ENCODE measurements around the gene RNU1-3.
"Not testable (repeated sequence)": the region's sequence is repeated elsewhere in the genome, so short reads cannot be mapped to it uniquely, and the experiment has no call there.

Gene RNU1-3

DNA sequence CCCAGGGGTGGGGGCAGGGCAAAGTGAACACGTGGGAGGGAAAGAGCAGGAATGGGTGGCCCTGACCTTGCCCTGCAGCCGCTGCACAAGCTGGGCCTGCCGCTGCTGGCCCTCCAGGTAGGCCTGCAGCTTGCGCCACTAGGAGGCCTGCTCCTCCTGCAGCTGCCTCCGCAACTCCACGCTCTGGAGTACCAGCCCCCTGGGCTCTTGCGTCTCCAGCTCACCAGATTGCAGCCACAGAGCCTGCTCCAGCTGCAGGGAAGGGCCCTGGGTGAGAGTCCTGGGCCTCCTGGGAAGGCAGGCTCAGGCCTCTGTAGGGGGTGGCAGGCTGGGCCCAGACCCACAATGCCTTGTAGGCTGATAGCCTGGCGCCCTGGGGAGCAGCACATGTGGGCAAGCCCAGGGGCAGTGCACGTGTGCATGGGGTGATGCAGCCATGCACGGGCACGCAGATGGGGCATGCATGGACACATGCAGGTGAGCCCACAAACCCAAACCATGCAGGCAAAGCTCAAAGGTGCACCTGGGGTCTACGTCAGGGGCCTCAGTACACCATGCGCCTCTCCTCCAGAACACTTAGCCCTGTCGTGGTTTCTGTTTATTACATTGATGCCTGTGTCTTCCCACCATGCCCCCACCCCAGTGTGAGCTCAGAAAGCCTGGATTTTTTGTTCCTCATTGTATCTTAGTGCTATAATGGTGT lies 9.6 kb downstream of the RNU1-3 start:
- in situ Hi-C loops (cut with HindIII; ENCODE audit: low sequenced_read_pairs), result not testable (repeated sequence)

DNA sequence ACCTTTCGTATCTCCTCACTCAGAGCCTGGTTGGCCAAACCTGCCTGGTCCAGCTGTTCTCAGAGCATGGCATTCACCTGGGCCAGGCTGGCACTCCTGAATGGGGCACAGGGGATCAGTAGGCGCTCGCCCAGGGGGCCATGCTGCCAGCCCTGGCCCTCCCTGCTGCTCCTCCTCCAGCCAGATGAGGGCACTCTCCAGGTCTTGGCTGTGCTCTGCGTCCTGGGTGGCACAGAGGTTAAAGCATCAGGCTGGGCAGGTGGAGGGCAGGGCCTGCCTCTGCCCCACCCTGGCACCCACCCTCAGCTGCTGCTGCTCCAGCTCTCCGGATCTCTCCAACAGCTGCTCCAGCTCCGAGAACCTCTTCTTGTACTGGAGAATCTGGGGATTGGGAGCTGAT lies 10.2 kb downstream of the RNU1-3 start:
- in situ Hi-C loops (cut with HindIII; ENCODE audit: low sequenced_read_pairs), result not testable (repeated sequence)

DNA sequence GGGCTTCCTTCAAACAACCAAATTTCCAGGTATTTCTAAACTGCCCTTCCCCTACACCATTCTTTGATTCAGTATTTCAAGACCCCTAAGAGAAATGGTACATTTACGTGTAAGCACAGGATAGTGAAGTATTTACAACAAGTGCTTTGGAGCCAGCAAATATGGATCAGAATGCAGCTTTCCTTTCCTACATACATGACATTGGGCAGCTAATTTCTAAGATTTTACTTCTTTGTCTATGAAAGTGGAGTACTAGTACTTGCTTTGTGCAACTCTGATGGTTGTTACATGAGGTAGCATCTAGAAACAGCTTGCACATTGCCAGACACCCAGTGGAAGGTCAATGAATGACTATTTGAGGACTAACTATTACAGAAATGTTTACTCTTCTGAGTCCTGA lies 15.2 kb downstream of the RNU1-3 start:
- in situ Hi-C loops (cut with HindIII; ENCODE audit: low sequenced_read_pairs), result not testable (repeated sequence)

DNA sequence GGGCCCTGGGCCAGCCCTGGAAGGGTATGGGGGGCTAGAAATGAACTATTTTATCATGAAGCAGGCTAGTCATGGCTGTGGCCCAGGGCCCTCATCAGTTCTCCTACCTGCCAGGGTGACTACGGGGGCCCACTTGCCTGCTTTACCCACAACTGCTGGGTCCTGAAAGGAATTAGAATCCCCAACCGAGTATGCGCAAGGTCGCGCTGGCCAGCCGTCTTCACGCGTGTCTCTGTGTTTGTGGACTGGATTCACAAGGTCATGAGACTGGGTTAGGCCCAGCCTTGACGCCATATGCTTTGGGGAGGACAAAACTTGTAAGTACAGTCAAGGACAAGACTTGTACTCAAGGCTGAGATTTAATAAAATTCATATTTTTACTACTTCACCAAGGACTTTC lies 16.8 kb downstream of the RNU1-3 start:
- in situ Hi-C loops (cut with HindIII; ENCODE audit: low sequenced_read_pairs), result not testable (repeated sequence)

DNA sequence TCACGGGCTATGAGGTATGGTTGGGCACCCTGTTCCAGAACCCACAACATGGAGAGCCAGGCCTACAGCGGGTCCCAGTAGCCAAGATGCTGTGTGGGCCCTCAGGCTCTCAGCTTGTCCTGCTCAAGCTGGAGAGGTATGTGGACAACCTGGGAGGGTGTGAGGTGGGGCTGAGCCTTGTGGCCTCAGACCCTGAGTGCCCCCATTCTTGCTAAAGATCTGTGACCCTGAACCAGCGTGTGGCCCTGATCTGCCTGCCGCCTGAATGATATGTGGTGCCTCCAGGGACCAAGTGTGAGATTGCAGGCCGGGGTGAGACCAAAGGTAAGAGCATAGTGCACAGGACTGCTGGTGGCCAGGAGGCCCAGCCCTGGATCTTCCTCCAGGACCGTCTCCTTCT lies 17.4 kb downstream of the RNU1-3 start:
- in situ Hi-C loops (cut with HindIII; ENCODE audit: low sequenced_read_pairs), result not testable (repeated sequence)

DNA sequence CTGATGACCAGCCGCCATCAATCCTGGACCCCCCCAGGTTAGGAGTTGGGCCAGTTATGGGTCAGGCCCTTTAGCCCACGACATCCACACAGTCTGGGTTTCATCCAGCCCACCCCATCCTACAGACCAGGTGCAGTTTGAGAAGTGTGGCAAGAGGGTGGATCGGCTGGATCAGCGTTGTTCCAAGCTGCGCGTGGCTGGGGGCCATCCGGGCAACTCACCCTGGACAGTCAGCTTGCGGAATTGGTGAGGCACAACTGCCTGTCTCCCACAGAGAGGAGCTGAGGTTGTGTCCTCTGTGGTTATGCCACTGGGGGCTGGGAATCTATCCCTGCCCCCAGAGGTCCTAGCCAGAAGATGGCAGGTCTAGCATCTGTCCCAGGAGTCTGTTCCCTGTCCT lies 18.0 kb downstream of the RNU1-3 start:
- in situ Hi-C loops (cut with HindIII; ENCODE audit: low sequenced_read_pairs), result not testable (repeated sequence)

DNA sequence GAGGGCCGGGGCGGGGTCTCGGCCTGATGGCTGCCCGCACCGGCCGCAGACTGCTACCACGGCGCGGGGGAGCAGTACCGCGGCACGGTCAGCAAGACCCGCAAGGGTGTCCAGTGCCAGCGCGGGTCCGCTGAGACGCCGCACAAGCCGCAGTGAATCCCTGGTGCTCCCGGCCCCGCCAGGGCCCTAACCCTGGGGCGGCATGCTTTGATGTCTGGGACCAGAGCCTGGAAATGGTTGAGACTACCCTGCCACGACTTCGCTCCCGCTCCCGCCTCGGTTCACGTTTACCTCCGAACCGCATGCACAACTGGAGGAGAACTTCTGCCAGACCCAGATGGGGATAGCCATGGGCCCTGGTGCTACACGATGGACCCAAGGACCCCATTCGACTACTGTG lies 18.5 kb downstream of the RNU1-3 start:
- in situ Hi-C loops (cut with HindIII; ENCODE audit: low sequenced_read_pairs), result not testable (repeated sequence)

DNA sequence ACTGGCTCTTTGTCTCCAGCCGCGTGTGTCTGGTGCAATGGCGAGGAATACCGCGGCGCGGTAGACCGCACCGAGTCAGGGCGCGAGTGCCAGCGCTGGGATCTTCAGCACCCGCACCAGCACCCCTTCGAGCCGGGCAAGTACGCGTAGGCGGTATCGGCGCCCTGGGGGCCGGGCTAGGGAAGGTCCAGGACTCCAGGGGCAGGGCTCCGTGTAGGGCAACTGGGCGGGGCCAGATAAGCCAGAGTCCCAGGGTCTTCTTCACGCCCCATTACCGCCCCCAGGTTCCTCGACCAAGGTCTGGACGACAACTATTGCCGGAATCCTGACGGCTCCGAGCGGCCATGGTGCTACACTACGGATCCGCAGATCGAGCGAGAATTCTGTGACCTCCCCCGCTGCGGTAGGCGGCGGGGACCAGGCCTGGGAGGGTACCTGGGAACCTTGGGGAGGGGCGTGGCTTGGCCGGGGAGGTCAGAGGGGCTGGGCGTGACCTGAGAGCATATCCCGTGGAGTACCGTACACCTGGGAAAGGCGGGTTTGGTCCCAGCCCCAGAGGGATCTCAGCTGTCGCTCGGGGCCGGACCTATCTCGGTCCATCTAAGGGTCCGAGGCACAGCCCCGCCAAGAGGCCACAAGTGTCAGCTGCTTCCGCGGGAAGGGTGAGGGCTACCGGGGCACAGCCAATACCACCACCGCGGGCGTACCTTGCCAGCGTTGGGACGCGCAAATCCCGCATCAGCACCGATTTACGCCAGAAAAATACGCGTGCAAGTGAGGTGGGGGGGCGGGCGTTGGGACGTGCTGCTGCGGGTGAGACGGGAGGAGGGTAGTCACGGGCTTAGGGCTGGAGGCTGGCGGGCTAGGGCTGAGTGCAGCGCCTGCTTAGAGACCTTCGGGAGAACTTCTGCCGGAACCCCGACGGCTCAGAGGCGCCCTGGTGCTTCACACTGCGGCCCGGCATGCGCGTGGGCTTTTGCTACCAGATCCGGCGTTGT lies 19.3 kb downstream of the RNU1-3 start:
- in situ Hi-C loops (cut with HindIII; ENCODE audit: low sequenced_read_pairs), result not testable (repeated sequence)

DNA sequence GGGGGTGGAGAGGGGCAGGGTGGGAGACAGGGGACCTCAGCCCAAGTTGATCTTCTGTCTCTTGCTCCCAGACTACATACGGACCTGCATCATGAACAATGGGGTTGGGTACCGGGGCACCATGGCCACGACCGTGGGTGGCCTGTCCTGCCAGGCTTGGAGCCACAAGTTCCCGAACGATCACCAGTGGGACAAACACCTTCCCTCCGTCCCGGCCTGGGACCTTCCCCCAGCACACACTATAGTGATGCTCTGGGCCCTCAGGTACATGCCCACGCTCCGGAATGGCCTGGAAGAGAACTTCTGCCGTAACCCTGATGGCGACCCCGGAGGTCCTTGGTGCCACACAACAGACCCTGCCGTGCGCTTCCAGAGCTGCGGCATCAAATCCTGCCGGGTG lies 20.0 kb downstream of the RNU1-3 start:
- in situ Hi-C loops (cut with HindIII; ENCODE audit: low sequenced_read_pairs), result not testable (repeated sequence)

DNA sequence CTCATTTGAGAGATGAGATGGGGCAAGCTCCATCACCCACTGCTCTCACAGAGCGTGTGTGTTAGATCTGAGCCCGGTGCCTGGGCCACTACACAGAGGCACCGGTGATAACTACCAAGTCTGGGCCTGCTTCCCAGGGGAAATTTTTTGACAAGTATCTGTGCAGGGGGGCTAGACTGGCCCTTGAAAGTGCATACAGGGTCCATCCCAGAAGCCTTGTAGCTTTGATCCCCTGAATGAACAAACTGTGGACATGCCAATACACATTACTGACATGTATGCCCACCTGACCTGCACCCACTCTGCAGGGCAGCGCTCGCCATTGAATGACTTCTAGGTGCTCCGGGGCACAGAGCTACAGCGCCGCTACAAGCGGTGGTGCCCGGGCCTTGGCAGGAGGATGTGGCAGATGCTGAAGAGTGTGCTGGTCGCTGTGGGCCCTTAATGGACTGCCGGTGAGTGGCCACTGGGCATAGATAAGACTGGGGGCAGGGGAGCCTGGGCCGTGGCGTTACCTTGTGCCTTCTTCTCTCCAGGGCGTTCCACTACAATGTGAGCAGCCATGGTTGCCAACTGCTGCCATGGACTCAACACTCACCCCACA lies 20.6 kb downstream of the RNU1-3 start:
- in situ Hi-C loops (cut with HindIII; ENCODE audit: low sequenced_read_pairs), result not testable (repeated sequence)

DNA sequence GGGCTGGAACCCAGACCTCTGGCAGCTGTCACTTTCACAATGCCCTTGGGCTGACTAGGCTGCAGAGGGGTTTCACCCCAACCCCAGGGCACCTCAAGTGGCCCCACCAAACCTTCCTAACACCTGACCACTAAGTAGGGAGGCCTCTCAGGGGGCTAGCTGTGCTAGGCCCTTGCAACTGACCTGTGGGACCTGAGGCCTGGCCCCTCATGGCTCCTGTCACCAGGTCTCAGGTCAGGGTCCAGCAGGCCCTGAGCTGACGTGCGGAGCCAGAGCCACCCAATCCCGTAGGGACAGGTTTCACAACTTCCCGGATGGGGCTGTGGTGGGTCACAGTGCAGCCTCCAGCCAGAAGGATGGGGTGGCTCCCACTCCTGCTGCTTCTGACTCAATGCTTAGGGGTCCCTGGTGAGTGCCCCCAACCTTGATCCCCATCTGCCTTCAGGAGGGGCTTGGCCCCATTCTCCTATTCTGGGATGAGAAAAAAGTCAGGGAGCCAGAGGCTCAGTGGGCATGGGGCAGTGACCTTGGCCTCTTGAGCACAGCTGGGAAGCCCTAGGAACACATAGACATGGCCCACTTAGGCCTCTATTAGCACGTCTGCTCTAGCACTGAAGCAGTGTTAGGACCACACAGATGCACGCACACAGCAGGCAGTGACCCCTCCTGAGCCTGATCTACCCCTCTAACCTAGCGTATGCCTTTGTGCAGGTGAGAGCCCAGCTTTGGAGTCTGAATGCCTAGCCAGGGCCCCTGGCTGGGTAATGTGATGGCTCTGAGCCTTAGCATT lies 21.3 kb downstream of the RNU1-3 start:
- in situ Hi-C loops (cut with HindIII; ENCODE audit: low sequenced_read_pairs), result not testable (repeated sequence)

DNA sequence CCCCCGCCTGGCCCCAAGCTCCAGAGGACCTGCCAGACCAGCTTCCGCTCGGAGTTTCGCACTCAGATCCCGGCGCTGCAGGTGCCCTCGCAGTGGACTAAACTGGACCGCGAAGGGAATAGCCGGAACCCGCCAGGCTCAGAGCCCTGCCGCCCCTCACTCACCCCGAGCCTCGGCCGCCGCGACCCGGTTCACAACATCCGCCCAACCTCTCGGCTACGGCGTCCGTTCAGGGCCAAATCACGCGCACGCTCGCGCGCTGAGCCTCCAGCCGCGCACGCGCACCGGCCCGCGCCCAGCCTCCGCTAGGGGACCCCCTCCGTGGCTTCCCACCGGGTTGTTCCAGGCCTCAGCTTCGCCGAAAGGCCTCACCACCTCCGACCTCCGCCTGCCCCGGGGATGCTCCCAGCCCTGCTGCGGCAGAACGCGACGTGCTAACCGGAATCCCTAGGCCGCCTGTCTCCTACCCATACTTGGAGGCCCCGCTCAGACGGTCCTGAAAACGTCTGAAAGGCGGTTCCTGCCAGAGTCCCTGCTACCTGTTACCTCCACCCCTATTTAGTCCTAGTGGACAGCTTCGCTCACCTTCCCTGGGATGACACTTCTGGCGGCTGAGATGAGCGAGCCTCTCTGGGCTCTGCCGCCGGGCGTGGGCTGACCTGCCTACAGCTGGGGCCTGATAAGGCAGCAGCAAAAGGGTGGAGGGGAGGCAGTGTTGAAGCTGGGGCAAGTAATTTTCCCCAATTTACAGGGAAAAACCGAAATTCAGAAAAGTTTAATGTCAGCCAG lies 22.1 kb downstream of the RNU1-3 start:
- in situ Hi-C loops (cut with HindIII; ENCODE audit: low sequenced_read_pairs), result not testable (repeated sequence)

DNA sequence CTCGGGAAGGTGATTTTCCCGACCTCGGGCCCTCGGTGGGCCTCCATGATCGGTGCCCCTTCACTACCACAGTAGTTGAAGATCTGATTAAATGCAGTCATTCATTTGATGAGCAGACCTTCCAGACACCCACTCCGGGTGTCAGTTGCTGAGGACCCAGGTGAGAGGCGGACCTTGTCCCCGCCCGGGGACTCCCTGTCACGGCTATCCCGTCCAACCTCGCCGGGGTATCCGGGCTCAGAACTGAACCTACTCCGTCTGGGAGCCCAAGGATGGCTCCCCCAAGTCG lies 22.6 kb downstream of the RNU1-3 start:
- in situ Hi-C loops (cut with HindIII; ENCODE audit: low sequenced_read_pairs), result no loop called here

DNA sequence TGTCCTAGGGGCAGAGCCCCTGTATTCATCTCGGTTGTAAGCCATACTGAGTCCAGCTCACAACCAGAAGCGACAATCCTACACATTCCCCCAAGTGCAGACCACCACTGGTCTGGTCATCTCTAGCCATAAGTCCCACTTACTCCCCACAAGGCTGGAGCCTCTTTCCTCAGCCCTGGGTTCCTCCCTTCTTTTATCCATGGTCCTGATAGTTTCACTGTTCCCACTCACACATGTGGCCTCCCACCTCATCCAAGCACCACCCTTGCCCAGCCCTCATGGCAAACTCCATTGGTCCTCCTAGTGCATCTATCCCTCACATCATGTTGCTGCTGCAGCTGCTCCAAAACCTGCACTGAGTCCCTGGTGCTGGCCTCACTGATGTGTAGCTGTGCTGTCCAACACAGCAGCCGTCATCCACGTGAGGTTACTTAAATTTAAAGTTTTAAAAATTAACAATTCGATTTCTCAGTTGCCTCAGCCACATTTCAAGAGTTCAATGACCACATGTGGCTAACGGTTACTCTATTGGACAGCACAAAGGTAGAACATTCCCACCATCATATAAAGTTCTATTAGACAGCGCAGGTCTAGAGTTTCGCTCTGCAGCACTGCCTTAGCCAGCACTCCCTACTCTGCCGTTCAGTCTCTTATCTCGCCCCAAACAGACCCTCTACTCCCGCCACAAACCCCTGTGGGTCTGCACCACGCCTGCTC lies 23.1 kb downstream of the RNU1-3 start:
- in situ Hi-C loops (cut with HindIII; ENCODE audit: low sequenced_read_pairs), result not testable (repeated sequence)

DNA sequence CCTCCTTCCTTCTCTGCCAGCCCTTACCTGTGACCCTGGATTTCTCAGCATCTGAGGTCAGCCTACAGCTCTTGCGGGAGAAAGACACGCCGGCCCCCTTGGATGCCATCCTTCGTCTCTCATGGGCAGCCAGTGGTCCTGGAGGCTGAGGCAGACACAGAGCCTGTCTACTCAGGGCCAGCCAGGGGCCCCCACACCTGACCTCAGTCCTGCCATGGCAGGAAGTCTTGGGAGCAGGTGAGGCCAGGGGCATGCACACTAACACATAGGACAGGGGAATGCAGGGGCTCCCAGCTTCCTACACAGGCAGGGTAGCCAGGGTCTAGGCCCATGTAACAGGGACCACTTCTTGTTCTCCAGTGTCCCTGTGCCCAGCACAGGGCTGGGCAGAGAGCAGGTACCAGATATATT lies 23.7 kb downstream of the RNU1-3 start:
- in situ Hi-C loops (cut with HindIII; ENCODE audit: low sequenced_read_pairs), result not testable (repeated sequence)

DNA sequence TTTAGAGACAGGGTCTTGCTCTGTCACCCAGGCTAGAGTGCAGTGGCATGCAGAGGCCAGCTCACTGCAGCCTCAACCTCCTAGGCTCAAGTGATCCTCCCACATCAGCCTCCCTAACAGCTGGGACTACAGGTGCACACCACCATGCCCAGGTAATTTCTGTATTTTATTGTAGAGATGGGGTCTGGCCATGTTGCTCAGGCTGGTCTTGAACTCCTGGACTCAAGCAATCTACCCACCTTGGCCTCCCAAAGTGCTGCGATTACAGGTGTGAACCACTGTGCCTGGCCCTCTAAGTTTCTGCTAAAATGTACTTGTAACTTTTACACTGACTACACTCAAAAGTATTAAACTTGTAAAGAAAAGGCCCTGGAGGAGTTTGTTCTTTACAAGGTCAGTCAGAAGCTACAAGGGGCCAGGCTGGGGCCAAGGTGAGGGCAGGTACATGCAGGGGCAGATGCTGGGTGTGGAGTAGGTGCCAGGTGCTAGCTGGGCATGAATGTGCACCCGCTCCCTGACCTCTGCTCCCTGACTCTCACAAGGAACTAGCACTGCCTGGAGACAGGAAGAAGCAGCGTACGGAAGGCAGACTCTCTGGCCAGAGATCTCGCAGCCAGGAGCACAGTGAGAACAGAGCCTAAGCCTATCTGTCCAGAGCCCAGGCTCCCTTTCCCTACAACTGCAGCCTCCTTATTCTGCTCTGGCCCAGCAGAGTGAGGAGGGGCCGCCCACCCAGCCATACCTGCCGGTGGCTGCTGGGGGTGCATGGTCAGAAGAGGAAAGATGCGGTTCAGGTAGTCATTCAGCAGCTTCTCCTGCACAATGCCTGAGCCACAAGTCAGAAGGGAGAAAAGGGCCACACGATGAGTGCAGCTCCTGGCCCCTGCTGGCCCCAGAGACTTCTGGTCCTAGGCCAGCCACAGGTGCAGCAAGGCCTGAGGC lies 24.5 kb downstream of the RNU1-3 start:
- in situ Hi-C loops (cut with HindIII; ENCODE audit: low sequenced_read_pairs), result not testable (repeated sequence)

DNA sequence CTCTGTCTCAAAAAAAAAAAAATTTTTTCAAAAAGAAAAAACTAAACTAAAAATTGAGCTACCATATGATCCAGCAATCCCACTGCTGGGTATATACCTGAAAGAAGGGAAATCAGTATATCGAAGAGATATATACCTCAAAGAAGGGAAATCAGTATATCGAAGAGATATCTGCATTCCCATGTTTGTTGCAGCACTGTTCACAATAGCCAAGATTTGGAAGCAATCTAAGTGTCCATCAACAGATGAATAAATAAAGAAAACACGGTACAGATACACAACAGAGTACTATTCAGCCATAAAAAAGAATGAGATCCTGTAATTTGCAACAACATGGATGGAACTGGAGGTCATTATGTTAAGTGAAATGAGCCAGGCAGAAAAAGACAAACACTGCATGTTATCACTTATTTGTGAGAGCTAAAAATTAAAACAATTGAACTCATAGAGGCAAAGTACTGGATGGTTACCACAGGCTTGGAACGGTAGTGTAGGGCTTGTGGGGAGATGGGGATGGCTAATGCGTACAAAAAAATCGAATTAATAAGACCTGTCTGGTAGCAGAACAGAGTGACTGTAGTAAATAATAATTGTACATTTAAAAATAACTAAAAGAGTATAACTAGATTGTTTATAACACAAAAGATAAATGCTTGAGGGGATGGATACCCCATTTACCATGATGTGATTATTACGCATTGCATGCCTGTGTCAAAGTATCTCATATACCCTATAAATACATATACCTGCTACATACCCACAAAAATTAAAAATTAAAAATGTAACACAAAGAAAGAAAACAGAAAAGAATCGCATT lies 25.4 kb downstream of the RNU1-3 start:
- in situ Hi-C loops (cut with HindIII; ENCODE audit: low sequenced_read_pairs), result not testable (repeated sequence)

Measured in DLD1 (cell line).